NCI-H146 treated with DMSO at 0.1 percent for 48 hours (cell line): ENCODE data around the gene PSMC3IP.
"Not testable (repeated sequence)": the region's sequence is repeated elsewhere in the genome, so short reads cannot be mapped to it uniquely, and the experiment has no call there.

Experiments used
- DNase-seq: peaks from one replicate; lab custom pipeline; 2025; ENCODE audit not compliant: unreplicated experiment; lab: John Stamatoyannopoulos, UW

The PSMC3IP gene

DNA sequence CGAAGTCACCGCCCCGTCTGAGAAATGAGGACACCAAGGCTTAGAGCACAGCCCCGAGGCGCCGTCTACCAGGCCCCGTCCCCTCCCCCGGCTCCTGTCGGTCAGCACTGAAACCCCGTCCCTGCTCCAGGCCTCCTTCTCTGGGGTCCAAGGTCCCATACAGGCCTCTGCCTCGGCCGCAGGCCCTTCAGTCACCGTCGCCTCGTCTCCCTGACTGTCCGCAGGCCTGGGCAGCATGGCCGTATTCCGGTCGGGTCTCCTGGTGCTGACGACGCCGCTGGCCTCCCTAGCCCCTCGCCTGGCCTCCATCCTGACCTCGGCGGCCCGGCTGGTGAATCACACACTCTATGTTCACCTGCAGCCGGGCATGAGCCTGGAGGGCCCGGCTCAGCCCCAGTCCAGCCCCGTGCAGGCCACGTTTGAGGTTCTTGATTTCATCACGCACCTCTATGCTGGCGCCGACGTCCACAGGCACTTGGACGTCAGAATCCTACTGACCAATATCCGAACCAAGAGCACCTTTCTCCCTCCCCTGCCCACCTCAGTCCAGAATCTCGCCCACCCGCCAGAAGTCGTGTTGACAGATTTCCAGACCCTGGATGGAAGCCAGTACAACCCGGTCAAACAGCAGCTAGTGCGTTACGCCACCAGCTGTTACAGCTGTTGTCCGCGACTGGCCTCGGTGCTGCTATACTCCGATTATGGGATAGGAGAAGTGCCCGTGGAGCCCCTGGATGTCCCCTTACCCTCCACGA, 15.0 kb downstream of the PSMC3IP start:
- DNase-seq, result no peak

- DNase-seq, result peak; percentile 91
Observed at GRCh38 chr17:42561897-42562387, 15.6 kb downstream of the PSMC3IP start, which contains the start of gene COASY. Gene COASY (plus strand): TSS chr17:42562148. CDS start chr17:42562623, 475 bp downstream.

GRCh38 chr17:42560246-42560645, 17.3 kb downstream of the PSMC3IP start:
- no peak for DNase-seq

DNA sequence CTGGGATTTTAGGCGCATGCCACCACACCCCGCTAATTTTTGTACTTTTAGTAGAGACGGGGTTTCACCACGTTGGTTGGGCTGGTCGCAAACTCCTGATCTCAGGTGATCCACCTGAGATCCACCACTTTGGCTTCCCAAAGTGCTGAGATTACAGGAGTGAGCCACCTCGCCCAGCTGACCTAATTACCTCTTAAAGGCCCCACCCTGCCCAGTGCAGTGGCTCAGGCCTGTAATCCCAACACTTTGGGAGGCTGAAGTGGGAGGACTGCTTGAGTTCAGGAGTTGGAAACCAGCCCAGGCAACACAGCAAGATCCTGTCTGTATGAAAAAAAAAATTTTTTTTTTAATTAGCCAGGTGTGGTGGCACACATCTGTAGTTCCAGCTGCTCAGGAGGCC, 18.5 kb downstream of the PSMC3IP start:
- DNase-seq, result no peak

DNA sequence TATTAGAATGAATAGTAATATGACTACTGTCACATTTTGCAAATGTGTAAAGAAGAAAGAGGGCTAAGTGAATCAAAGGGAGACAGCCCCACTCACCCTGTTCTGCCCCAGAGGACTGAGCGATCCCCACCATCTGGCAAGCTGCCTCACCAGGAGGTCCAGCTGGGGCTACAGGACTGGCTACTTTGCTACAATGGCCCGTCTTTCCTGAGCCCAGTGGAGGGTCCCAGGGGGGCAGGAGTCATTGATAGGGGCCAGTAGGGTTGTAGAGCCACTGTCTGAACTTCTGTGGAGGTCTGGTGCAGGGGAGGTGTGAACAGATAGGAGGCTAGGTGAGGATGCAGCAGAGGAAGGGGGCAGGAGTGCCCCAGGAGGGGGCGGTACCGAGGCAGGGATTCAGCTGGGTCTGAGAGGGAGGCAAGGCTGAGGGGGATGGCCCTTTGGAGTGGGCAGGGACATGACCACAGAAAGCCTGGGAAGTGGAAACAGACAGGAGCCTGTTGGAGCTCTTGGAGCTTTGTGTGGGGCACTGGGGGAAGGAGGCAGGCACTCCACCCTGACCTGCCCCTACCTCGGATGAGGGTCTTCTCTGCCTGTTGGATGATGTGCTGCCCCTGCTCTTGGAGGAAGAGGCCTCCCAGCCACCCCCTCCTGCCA, 21.4 kb downstream of the PSMC3IP start:
- not testable (repeated sequence) for DNase-seq

DNA sequence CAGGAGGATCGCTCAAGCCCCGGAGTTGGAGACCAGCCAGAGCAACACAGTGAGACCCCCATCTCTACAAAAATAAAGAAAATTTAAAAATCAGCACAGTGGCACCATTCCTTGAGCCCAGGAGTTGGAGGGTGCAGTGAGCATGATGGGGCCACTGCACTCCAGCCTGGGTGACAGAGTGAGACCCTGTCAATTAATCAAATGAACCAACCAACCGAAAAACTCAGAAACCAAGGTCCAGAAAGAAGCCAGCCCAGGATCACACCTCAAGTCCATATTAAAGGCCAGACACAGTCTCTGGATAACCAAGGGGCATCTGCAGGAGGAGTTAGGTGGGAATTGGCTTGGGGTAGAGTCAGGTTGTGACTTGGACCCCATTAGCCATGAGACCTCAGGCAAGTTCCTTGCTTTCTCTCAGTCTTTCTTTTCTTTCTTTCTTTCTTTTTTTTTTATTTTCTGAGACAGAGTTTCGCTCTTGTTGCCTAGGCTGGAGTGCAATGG, 22.4 kb downstream of the PSMC3IP start:
- DNase-seq, result no peak

GRCh38 chr17:42554250-42555121, 23.0 kb downstream of the PSMC3IP start:
- peak; percentile 70 for DNase-seq

GRCh38 chr17:42553866-42554249, 23.7 kb downstream of the PSMC3IP start:
- no peak for DNase-seq

GRCh38 chr17:42553161-42553818, 24.2 kb downstream of the PSMC3IP start:
- no peak for DNase-seq

DNA sequence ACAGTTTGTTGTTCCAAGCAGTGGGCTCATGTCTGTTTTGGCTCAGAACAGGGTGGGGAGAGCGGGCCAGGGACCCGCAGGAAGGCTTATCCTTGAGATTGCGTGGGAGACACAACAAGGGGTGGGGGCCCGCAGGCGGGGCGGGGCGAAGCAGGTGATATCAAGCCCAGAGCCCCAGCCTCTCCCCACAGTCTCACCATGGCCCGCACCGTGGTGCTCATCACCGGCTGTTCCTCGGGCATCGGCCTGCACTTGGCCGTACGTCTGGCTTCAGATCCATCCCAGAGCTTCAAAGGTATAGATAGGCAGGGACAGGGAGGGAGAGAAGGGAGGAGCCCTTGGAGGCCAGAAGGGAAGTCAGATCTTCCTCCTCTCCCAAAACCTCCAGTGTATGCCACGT, 24.8 kb downstream of the PSMC3IP start, which contains the start of gene HSD17B1:
HSD17B1 (plus strand) TSS at position 188 of the 400 bp plus-strand sequence; CDS start at position 199, 11 bp downstream.
- not testable (repeated sequence) for DNase-seq

DNA sequence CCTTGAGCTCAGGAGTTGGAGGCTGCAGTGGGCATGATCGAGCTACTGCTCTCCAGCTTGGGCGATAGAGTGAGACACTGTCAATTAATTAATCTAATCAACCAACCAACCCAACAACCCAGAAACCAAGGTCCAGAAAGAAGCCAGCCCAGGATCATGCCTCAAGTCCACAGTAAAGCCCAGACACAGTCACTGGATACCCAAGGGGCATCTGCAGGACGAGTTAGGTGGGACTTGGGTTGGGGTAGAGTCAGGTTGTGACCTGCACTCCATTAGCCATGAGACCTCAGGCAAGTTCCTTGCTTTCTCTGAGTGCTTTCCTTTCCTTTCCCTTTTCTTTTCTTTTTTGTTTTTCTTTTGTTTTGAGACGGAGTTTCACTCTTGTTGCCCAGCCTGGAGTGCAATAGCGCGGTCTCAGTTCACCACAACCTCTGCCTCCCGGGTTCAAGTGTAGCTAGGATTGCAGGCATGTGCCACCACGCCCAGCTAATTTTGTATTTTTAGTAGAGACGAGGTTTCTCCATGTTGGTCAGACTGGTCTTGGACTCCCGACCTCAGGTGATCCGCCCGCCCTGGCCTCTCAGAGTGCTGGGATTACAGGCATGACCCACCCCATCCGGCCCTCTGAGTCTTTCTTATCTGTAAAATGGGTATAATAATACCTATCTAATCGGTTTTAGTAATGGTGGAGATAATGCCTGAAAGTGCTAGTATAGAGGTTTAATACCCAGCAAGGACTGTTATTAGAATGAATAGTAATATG, 28.4 kb downstream of the PSMC3IP start:
- no peak for DNase-seq

- DNase-seq, result peak; percentile 81
Observed at GRCh38 chr17:42548070-42548837, 29.3 kb downstream of the PSMC3IP start.

DNA sequence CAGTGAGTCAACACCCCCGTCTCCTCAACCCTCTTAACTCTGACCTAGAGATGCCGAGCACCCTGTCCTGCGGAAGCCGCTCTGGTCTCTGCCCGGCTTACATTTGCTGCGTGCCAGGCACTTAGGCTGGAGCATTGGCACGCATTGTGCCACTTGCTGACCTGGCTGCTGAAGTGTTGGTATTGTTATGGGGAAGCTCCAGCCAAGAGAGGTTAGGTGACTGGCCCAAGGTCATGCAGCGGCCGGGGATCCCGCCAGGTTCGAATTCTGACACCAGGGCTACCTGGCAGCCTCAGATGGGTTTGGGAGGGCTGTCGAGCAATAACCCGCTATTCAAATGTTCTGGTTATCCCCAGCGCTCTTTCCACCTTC, 29.8 kb downstream of the PSMC3IP start:
- DNase-seq, result no peak

- no peak for DNase-seq
Observed at GRCh38 chr17:42547001-42547461, 30.5 kb downstream of the PSMC3IP start.

DNA sequence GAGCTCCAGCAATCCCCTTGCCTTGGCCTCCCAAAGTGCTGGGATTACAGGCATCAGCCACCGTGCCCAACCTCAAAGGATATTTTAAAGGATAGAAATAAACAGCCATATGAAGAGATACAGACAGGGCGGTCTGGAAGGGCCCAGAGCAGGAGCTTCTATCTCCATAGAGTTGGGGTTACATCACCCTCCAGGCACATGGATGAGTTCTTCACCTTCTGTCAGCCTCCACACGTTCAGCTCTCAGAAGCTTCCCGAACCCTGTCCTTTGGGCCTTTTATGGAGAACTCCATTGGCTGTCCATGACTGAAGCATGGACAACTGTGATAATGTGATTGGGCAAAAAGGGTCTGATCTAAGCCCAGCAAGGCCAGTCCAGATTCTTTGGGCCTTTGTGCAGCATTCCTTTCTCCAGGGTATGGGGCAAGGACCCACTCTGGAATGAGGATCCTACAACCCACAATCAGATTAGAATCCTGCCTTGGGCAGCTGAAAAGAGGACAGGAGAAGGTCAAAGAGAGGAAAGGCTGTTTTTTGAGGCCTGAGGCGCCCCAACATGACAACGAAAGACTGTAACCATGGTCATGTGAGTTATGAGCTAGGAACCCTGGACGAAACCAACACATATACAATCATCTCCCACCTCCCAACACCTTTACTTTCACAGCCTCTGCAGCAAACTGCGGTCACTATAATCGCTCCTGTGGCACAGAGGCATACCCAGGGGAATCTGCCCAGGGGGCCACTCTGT, 31.6 kb downstream of the PSMC3IP start:
- not testable (repeated sequence) for DNase-seq

DNA sequence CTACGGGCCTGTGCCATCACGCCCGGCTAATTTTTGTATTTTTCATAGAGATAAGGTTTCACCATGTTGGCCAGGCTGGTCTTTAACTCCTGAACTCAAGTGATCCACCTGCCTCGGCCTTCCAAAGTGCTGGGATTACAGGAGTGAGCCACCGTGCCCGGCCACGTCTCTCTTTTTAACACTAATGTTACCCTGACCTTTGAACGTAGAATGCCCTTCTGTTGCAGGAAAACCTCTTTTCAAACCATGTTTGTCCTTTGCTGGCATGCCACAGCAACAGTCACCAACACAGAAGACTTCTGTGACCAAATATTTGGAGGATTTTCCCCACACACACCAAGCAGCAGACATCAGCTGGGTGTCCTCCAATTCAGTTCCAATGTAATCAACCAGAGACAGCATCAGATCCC, 32.6 kb downstream of the PSMC3IP start:
- no peak for DNase-seq

DNA sequence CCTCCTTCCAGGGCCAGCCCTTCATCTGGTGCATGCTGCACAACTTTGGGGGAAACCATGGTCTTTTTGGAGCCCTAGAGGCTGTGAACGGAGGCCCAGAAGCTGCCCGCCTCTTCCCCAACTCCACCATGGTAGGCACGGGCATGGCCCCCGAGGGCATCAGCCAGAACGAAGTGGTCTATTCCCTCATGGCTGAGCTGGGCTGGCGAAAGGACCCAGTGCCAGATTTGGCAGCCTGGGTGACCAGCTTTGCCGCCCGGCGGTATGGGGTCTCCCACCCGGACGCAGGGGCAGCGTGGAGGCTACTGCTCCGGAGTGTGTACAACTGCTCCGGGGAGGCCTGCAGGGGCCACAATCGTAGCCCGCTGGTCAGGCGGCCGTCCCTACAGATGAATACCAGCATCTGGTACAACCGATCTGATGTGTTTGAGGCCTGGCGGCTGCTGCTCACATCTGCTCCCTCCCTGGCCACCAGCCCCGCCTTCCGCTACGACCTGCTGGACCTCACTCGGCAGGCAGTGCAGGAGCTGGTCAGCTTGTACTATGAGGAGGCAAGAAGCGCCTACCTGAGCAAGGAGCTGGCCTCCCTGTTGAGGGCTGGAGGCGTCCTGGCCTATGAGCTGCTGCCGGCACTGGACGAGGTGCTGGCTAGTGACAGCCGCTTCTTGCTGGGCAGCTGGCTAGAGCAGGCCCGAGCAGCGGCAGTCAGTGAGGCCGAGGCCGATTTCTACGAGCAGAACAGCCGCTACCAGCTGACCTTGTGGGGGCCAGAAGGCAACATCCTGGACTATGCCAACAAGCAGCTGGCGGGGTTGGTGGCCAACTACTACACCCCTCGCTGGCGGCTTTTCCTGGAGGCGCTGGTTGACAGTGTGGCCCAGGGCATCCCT, 34.1 kb downstream of the PSMC3IP start:
- no peak for DNase-seq
